ENCODE data around the gene TRIM63.

Gene TRIM63

DNA sequence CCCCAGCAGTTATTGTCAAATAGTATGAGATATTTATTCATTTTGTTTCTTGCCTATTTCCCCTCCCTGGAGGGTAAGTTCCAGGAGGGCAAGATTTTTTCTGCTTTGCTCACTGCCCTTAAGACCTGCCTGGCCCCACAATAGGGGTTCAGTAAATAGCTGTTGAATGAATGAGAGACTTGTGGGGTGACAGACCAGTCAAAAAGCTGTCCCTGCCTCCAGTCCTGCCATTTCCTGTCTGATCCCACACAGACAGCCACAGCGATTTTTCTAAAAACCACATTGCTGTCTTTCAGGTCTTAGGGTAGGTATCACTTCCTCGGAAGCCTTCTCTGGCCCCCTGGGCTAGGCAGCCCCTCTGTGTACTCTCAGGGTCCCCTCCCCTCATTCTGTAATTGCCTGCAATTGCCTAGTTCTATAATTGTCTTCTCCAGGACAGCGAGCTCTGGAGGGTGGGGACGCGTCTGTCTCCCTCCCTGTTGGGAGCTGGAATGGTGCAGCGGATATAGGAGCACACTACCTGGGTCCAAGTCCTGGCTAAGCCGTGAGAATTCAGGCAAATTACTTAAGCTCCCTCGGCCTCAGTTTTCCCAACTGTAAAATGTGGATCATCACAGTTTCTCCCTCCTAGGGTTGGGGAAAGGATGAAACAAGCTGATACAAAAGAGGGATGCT, 47.7 kb downstream of the TRIM63 start:
- TF ChIP-seq, protein P1, sequence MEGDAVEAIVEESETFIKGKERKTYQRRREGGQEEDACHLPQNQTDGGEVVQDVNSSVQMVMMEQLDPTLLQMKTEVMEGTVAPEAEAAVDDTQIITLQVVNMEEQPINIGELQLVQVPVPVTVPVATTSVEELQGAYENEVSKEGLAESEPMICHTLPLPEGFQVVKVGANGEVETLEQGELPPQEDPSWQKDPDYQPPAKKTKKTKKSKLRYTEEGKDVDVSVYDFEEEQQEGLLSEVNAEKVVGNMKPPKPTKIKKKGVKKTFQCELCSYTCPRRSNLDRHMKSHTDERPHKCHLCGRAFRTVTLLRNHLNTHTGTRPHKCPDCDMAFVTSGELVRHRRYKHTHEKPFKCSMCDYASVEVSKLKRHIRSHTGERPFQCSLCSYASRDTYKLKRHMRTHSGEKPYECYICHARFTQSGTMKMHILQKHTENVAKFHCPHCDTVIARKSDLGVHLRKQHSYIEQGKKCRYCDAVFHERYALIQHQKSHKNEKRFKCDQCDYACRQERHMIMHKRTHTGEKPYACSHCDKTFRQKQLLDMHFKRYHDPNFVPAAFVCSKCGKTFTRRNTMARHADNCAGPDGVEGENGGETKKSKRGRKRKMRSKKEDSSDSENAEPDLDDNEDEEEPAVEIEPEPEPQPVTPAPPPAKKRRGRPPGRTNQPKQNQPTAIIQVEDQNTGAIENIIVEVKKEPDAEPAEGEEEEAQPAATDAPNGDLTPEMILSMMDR (IDR thresholded peaks at IDR 0.05; ENCODE audit: low read depth, low read length): no peak
- no peak overlapping the region for H3K4me3 ChIP-seq (ENCODE audit: low read depth, low read length)

DNA sequence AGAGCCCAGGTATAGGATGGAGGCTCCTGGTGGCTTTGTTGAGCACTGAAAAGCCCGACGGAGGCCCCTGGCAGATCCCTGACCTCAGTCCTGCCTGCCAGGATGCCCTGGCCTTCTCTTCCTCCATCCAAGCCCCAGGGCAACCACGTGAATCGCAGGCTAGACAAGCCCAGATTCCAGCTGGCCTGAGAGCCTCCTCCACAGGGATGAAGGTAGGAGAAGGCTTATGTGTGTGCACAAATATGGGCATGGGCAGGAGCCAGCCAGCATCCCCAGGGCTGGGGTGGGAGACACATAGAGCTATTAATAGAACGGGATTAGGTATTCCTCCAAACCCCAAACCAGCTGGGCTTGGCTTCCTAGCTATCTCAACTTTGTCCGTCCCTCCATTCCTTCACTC, 49.8 kb downstream of the TRIM63 start:
- TF ChIP-seq, protein P1 (IDR thresholded peaks at IDR 0.05; ENCODE audit: low read depth, low read length): no peak
- no peak overlapping the region for H3K4me3 ChIP-seq (ENCODE audit: low read depth, low read length)

DNA sequence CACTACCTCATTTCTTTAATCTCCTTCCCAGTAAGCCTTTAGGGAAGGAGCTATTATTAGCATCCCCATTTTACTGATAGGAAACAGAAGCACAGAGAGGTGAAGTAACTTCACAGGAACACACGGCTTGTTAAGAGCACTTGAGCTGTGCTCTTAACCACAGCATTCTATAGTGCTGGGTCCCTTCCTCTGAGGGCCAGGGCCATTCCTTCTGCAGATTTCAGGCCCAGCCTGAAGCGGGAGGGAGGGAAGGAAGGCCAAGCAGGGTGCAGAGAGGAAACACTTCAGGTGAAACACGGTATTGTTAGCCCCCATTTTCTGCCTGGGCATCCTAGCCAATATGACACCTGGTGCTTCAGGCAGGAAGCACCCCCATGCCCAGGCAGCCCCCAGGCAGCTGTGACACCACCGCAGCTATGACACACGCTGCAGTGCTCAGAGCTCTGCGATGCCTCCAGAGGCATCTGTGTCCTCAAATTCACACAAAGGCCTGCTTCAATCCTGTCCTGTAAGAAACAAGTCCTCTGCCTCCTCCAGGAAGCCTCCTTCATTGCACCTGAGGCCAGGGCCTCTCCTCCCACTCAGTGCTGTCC, 50.4 kb downstream of the TRIM63 start:
- no peak overlapping the region for H3K4me3 ChIP-seq (ENCODE audit: low read depth, low read length)
- TF ChIP-seq, protein P1 (IDR thresholded peaks at IDR 0.05; ENCODE audit: low read depth, low read length): no peak

DNA sequence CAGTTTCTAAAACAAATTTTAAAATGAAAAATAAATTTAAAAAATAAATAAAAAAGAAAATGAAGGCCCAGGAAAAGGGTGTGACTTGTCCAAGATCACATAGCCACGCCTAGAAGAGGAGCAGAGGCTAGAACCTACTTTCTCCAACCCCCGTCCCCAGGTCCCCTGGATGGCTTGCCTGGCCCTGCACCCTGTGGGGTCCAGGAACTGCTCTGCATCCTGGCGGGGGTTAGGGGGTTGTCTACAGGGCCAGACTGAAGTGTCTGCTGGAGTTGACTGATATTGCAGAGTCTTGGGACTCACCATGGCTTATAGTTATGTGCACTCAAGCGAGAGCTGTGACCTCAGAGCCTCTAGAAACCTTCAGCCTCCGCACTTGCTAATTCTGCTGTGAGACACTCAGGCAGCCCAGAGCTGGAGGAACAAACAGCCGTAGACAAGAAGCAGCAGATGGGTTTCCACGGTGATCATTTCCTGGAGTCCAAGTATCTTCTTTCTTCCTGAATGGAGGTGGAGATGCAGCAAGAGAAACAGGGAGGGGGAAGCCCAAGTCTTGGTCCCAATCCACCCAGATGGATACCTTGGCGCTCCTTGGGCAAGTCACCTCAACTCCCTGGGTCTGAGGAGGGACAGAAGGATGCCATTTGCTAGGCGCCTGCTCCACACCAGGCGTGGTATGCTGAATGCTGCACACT, 51.0 kb downstream of the TRIM63 start:
- TF ChIP-seq, protein P1 (IDR thresholded peaks at IDR 0.05; ENCODE audit: low read depth, low read length): no peak
- H3K4me3 ChIP-seq (ENCODE audit: low read depth, low read length): no peak overlapping the region

DNA sequence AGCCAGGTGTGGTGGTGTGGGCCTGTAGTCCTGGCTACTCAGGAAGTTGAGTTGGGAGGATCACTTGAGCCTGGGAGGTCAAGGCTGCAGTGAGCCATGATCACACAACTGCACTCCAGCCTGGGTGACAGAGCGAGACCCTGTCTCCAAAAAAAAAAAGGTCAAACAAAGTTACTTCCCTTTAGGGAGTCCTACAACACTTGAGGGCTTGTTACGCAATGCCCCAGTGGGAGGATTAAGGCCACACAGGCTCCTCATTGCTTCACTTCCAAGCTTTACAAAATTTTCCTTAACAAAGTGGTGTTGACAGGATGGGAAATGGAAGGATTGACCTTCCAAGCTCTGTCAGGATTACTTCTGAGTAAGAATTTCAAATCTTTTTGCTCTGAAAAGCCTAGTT, 52.1 kb downstream of the TRIM63 start:
- TF ChIP-seq, protein P1 (IDR thresholded peaks at IDR 0.05; ENCODE audit: low read depth, low read length): no peak

DNA sequence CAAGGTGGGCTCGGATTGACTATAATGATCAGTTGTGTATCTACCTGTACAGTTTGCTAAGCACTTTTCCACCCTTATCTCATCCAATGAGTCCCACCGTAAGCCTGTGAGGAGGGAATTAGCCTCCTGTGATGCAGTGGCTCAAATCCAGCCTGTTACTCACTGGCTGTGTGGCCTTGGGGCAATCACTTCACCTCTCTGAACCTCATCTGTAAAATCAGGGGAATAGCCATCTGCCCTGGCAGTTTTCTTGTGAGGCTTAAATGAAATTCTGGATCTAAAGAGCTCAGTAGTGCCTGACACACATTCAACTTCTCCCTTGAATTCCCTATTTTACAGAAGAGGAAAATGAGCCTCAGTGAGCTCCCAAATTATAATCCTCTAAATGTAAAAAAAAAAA, 53.3 kb downstream of the TRIM63 start:
- TF ChIP-seq, protein P1 (IDR thresholded peaks at IDR 0.05; ENCODE audit: low read depth, low read length): no peak
- H3K4me3 ChIP-seq (ENCODE audit: low read depth, low read length): no peak overlapping the region

More for the DNA sequence above, 52.1 kb downstream of the TRIM63 start:
- H3K4me3 ChIP-seq (ENCODE audit: low read depth, low read length): no peak overlapping the region

DNA sequence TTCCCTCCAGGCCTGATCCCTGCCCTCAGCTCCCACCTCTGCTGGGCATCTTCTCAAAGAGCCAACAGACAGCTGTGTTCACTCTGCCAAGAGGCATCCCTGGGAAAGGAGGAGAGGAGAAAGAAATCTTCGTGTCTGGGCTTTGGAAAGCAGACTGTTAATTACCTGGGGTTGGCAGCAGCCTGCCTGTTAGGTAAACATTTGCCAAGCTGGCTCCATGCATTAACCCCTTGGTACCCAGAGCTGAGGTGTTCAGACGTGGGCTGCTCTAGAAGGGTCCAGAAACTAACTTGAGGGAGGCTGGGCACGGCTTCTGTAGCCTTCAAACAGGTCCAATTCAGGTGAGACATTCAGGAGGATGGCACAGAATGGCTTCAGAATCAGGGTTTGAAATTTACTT, 54.6 kb downstream of the TRIM63 start:
- TF ChIP-seq, protein P1 (IDR thresholded peaks at IDR 0.05; ENCODE audit: low read depth, low read length): no peak
- H3K4me3 ChIP-seq (ENCODE audit: low read depth, low read length): no peak overlapping the region

All from WI38 (cell line).